ENCODE results near the gene MSRB3. TPM values are rescaled to one million over a fixed set of nuclear protein-coding genes. Genes with fewer than 3 reads are reported as not detected.

The MSRB3 gene
- total and polyA plus RNA-seq, 2 of the 8 experiments (the other 6 are each of a cell fraction or from before 2014, with no cell fraction given): 0.32 to 1.2 TPM

DNA sequence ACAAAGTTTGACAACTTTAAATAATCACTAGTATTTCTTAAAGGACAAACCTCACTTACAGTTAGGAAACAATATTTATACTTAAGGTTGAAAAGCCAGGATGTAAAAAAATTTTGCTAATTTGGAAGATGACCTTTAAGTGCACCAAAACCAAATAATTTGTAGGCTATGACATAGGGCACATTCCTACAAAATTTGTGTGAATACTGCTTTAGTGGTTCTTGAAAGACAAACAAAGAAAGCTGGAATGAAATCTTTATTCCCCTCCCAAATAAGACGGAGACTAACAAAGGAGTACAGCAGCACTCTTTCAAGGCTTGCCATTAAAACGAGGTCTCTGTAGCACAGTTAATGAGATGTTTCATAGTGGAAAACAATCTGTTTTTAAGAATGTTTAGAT, 45.6 kb downstream of the MSRB3 start (continued):
- TF ChIP-seq, protein P1, sequence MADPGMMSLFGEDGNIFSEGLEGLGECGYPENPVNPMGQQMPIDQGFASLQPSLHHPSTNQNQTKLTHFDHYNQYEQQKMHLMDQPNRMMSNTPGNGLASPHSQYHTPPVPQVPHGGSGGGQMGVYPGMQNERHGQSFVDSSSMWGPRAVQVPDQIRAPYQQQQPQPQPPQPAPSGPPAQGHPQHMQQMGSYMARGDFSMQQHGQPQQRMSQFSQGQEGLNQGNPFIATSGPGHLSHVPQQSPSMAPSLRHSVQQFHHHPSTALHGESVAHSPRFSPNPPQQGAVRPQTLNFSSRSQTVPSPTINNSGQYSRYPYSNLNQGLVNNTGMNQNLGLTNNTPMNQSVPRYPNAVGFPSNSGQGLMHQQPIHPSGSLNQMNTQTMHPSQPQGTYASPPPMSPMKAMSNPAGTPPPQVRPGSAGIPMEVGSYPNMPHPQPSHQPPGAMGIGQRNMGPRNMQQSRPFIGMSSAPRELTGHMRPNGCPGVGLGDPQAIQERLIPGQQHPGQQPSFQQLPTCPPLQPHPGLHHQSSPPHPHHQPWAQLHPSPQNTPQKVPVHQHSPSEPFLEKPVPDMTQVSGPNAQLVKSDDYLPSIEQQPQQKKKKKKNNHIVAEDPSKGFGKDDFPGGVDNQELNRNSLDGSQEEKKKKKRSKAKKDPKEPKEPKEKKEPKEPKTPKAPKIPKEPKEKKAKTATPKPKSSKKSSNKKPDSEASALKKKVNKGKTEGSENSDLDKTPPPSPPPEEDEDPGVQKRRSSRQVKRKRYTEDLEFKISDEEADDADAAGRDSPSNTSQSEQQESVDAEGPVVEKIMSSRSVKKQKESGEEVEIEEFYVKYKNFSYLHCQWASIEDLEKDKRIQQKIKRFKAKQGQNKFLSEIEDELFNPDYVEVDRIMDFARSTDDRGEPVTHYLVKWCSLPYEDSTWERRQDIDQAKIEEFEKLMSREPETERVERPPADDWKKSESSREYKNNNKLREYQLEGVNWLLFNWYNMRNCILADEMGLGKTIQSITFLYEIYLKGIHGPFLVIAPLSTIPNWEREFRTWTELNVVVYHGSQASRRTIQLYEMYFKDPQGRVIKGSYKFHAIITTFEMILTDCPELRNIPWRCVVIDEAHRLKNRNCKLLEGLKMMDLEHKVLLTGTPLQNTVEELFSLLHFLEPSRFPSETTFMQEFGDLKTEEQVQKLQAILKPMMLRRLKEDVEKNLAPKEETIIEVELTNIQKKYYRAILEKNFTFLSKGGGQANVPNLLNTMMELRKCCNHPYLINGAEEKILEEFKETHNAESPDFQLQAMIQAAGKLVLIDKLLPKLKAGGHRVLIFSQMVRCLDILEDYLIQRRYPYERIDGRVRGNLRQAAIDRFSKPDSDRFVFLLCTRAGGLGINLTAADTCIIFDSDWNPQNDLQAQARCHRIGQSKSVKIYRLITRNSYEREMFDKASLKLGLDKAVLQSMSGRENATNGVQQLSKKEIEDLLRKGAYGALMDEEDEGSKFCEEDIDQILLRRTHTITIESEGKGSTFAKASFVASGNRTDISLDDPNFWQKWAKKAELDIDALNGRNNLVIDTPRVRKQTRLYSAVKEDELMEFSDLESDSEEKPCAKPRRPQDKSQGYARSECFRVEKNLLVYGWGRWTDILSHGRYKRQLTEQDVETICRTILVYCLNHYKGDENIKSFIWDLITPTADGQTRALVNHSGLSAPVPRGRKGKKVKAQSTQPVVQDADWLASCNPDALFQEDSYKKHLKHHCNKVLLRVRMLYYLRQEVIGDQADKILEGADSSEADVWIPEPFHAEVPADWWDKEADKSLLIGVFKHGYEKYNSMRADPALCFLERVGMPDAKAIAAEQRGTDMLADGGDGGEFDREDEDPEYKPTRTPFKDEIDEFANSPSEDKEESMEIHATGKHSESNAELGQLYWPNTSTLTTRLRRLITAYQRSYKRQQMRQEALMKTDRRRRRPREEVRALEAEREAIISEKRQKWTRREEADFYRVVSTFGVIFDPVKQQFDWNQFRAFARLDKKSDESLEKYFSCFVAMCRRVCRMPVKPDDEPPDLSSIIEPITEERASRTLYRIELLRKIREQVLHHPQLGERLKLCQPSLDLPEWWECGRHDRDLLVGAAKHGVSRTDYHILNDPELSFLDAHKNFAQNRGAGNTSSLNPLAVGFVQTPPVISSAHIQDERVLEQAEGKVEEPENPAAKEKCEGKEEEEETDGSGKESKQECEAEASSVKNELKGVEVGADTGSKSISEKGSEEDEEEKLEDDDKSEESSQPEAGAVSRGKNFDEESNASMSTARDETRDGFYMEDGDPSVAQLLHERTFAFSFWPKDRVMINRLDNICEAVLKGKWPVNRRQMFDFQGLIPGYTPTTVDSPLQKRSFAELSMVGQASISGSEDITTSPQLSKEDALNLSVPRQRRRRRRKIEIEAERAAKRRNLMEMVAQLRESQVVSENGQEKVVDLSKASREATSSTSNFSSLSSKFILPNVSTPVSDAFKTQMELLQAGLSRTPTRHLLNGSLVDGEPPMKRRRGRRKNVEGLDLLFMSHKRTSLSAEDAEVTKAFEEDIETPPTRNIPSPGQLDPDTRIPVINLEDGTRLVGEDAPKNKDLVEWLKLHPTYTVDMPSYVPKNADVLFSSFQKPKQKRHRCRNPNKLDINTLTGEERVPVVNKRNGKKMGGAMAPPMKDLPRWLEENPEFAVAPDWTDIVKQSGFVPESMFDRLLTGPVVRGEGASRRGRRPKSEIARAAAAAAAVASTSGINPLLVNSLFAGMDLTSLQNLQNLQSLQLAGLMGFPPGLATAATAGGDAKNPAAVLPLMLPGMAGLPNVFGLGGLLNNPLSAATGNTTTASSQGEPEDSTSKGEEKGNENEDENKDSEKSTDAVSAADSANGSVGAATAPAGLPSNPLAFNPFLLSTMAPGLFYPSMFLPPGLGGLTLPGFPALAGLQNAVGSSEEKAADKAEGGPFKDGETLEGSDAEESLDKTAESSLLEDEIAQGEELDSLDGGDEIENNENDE (IDR thresholded peaks at IDR 0.05; ENCODE audit: insufficient replicate concordance, low read length): no peak
- TF ChIP-seq CHD1 (IDR thresholded peaks at IDR 0.05; ENCODE audit: low read depth, low read length): no peak
- TF ChIP-seq YY1 (IDR thresholded peaks at IDR 0.05; ENCODE audit: low read depth, low read length): no peak
- TF ChIP-seq GTF2F1 (IDR thresholded peaks at IDR 0.05; ENCODE audit: borderline replicate concordance, low read depth, low read length): no peak
